Omental fat pad (tissue), 4 donors: ENCODE data around the gene RPA3. TPM values are rescaled to one million over a fixed set of nuclear protein-coding genes. Genes with fewer than 3 reads are reported as not detected.

Experiments used
- ATAC-seq: fragments of 150-250 bp; one replicate; pipeline ENCODE4 v1.9.1; 2016; ENCODE audit warnings: mild to moderate bottlenecking, moderate library complexity; ENCODE audit not compliant: low FRiP score
- DNase-seq: peaks from one replicate; pipeline ENCODE4 v3.0.0-alpha.2; 2019; ENCODE audit warnings: low spot score
- CTCF ChIP-seq, 3 donors: fragments of 450-650 bp; IDR thresholded peaks; one replicate each; pipeline ENCODE4 v1.5.1; 2016 to 2017; ENCODE audit warnings: antibody characterized with exemption in 3 of 3, mild to moderate bottlenecking in 3 of 3, moderate library complexity in 2 of 3
- total RNA-seq, 4 donors: library from RNA; depleted of rRNA; stranded (reverse); fragments of >200 nt; gene quantifications; one replicate each; pipeline ENCODE4 v1.1.0, GENCODE V29; 2016

Gene RPA3
- total RNA-seq, 4 donors from 2014 or later, result 9.7 to 19.3 (median 17.9) TPM

- DNase-seq (no peak), ATAC-seq (no peak)
- no peak for TF ChIP-seq CTCF (IDR thresholded peaks at IDR 0.05)
Measured at GRCh38 chr7:7742223-7742622, 23.8 kb upstream of the RPA3 start.

GRCh38 chr7:7740037-7740355, 21.6 kb upstream of the RPA3 start:
- TF ChIP-seq CTCF (IDR thresholded peaks at IDR 0.05), result no peak
- ATAC-seq, result no peak

GRCh38 chr7:7739204-7740036, 21.0 kb upstream of the RPA3 start:
- no peak for ATAC-seq

More at GRCh38 chr7:7740037-7740355, 21.6 kb upstream of the RPA3 start:
- no peak for DNase-seq

GRCh38 chr7:7738622-7739021, 20.2 kb upstream of the RPA3 start:
- ATAC-seq (no peak), DNase-seq (no peak)
- no peak for TF ChIP-seq CTCF (IDR thresholded peaks at IDR 0.05)

More at GRCh38 chr7:7739204-7740036, 21.0 kb upstream of the RPA3 start:
- no peak for TF ChIP-seq CTCF (IDR thresholded peaks at IDR 0.05)
- no peak for DNase-seq

- DNase-seq (no peak), ATAC-seq (no peak)
- TF ChIP-seq CTCF (IDR thresholded peaks at IDR 0.05), result no peak
Measured at GRCh38 chr7:7738177-7738576, 19.8 kb upstream of the RPA3 start.

GRCh38 chr7:7737674-7738073, 19.3 kb upstream of the RPA3 start:
- DNase-seq (no peak), ATAC-seq (no peak)
- no peak for TF ChIP-seq CTCF (IDR thresholded peaks at IDR 0.05)

GRCh38 chr7:7736671-7737070, 18.3 kb upstream of the RPA3 start:
- ATAC-seq, result no peak
- no peak for DNase-seq
- TF ChIP-seq CTCF (IDR thresholded peaks at IDR 0.05), result no peak
